Measurements from ENCODE around the gene BABAM2.
"Not testable (repeated sequence)": the region's sequence is repeated elsewhere in the genome, so short reads cannot be mapped to it uniquely, and the experiment has no call there.

The BABAM2 gene

DNA sequence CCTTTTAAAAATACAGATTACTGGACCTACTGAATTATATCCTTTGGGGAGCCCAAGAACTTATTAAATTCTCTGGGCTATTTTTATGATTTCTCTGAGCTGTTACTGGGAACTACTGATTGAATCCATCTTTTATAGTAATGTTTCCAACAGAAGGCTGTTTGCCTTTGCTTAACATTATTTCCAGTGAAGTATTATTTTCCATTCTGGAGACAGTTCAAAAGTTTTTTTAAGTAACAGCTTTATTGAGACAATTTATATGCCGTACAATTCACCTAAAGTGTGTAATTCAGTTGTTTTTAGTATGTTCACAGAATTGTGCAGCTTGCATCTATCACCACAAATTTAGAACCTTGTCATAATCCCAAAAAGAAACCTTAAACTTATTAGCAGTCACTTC lies 100.6 kb downstream of the BABAM2 start:
- DNase-seq, result no peak
- in situ Hi-C loops (cut with HindIII; ENCODE audit: low pct_ligation_motif_present, low pct_unique_long_range_greater_than_20kb, low sequenced_read_pairs), result no loop called here

DNA sequence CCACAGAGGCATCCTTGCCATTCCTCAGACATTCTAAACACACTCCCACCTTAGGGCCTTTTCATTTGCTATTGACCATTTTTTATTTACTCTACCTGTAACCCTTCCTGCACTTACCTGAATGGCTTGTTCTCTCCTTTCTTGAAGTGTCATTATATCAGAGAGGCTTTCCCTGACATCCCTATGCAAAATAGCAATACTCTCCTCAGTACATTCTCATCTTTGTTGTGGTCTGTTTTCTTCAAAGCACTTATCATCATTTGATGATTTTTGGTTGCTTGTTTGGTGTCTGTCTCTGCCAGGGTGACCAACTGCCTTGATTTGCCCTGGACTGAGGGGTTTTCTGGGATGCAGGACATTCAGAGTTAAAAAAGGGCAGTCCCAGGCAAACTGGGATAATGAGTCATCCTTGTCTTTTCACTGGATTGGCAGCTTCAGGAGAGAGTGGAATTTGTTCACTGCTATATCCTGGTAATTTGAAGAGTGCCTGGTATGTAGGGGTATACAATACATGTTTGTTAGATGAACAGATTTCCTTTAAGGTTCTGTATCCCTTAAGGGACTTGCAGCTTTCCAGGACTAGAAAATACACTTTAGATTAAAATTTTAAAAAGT lies 102.4 kb downstream of the BABAM2 start:
- DNase-seq, result peak; percentile 75
- in situ Hi-C loops (cut with HindIII; ENCODE audit: low pct_ligation_motif_present, low pct_unique_long_range_greater_than_20kb, low sequenced_read_pairs), result no loop called here

DNA sequence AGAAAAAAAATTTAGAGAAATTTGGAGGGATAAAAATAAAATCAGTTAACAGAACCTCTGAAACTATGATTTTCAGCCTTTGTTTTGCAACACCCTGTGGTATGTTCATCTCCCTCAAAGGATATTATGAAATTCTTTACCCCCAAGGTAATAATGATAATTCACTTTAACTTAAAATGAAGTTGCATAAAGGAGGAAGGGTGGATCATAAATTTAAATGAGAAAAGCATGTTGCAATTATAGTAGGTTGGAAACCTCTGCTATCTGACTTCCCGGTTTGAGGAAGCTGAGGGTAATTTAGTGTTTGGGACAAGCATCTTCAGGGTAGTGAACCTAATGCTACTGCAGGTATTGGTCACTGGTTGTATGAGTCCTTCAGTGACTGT lies 102.9 kb downstream of the BABAM2 start:
- in situ Hi-C loops (cut with HindIII; ENCODE audit: low pct_ligation_motif_present, low pct_unique_long_range_greater_than_20kb, low sequenced_read_pairs), result no loop called here
- no peak for DNase-seq

DNA sequence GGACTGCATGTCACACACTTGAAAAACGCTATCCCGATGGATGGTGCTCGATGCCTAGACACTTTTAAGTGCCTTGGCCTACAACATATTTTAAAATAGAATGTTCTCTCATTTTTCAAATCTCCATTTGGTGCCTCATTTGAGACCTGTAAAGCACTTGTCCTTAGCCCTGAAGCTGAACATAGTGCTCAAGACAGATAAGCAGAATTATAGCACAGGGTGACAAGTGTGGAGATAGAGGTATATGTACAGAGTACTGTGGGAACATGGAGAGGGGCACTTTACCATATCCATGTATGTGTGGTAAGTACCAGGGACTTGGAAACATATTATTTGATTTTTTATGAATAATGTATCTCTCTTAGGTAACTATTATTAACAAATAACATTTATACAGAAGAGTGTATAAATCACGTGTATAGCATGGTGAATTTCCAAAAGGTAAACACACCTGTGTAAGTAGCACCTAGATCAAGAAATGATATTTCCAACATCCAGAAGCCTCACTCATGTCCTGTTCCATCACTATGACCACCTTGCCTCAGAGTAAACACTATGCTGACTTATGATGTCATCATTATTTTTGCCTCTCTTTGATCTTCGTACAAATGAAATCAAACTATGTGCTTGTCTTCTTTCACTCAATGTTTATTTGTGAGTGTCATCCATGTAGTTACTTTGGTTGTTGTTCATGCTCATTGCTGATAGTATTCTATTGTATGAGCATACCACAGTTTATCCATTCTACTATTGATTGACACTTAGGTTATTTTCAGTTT lies 103.6 kb downstream of the BABAM2 start:
- in situ Hi-C loops (cut with HindIII; ENCODE audit: low pct_ligation_motif_present, low pct_unique_long_range_greater_than_20kb, low sequenced_read_pairs), result no loop called here
- no peak for DNase-seq

DNA sequence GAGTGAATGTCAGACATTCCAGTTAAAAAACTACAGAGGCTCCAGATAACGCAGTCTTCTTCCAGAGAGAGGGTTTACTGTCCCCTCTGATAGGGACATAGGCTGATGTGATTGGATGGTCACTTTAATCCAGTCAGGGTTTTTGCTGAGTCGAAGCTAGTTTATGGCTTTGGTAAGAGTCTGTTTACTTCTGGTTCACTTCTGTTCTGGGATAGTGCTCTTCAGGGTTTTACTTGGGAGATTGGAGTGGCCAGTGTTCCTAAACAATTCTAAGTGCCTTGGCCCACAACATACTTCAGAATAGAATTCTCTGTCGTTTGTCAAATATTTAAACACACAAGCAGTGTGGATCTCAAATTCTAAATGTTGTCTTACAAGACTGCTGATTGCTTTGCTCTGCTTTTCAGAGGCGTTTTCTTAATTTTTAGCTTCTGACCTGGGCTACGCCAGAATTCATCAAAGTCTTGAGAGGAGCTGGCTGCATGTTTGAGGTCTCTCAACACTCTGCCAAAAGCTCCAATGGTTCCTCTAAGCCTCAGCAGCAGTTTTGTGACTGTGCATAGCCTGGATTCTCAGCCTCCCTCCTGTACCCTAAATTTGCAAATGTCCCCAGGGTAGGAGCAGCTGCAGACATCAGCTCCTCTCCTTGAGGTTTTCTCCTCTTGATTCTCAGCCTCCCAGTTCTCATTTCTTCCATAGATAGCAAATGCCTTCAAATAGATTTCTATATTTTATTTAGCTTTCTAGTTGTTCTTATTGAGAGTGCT lies 105.8 kb downstream of the BABAM2 start:
- DNase-seq, result no peak
- in situ Hi-C loops (cut with HindIII; ENCODE audit: low pct_ligation_motif_present, low pct_unique_long_range_greater_than_20kb, low sequenced_read_pairs), result no loop called here

DNA sequence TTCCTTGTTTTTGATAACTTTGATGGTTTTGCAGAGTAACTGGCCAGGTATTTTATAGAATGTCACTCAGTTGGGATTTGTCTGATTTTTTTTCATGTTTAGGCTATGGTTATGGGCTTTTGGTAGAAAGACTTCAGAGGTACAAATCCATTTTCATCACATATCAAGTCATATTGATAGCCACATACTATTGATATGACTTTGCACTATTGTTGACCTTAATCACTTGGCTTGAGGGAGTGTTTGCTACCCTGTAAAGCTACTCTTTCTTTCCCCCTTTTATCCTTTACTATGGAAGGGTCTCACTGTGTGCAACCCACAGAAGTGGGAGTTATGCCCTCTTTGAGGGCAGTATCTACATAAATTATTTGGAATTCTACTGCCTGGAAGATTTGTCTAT lies 109.8 kb downstream of the BABAM2 start:
- in situ Hi-C loops (cut with HindIII; ENCODE audit: low pct_ligation_motif_present, low pct_unique_long_range_greater_than_20kb, low sequenced_read_pairs), result no loop called here
- DNase-seq, result no peak

DNA sequence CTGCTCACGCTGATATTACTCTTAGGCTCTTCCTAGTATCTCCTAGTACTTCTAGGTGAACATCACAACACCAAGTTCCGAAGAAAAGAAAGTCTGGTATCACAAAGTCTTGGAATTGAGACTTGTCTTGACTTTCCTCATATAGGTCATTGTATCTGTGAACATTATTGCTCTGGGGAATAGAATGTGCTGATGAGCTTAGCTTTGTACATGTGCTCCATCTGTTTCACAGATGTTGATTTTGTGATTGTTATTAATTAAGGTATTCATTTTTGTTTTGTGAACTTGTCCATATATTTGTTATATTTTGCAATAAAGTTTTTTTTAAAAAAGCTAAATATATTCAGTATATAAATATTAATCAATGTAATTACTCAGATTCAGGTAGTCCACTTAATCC lies 111.7 kb downstream of the BABAM2 start:
- in situ Hi-C loops (cut with HindIII; ENCODE audit: low pct_ligation_motif_present, low pct_unique_long_range_greater_than_20kb, low sequenced_read_pairs), result no loop called here
- DNase-seq, result no peak

DNA sequence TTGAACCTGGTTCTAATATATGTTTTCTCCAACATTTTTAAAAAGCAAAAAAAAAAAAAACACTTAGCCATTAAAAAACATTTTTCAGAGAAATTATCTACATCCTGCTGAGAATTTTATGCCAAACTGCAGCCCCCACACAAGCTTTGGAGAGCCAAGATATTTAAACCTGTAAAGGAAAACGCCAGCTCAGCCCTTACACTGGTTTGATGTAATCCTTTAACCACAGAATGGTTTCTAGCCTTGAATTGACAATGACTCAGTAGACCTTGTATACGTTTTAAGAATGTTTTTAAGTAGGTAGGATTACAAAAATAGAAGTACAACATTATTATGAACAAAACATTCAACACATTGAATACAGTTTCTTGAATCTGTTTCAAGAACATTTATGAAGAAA lies 113.6 kb downstream of the BABAM2 start:
- DNase-seq, result peak; percentile 65
- in situ Hi-C loops (cut with HindIII; ENCODE audit: low pct_ligation_motif_present, low pct_unique_long_range_greater_than_20kb, low sequenced_read_pairs), result no loop called here

DNA sequence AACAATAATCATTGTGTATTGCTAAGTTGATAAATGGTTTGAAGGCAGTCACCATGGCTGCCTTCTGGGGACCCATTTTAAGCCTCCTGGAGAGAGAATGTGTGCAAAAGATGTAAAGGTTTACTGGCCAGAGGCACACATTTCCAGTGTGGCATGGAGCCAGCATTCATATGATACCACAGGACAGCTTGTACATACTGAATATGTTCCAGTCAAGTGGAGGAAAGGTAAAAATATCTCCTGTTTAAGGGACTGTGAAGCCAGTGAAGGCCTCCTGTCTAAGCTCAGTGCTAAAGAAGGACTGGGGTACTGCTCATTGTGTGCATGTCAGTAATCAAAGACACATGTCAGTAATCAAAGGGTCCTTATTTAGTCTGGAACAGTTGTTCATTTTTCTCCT lies 119.2 kb downstream of the BABAM2 start:
- peak; percentile 23 for DNase-seq
- in situ Hi-C loops (cut with HindIII; ENCODE audit: low pct_ligation_motif_present, low pct_unique_long_range_greater_than_20kb, low sequenced_read_pairs), result no loop called here

DNA sequence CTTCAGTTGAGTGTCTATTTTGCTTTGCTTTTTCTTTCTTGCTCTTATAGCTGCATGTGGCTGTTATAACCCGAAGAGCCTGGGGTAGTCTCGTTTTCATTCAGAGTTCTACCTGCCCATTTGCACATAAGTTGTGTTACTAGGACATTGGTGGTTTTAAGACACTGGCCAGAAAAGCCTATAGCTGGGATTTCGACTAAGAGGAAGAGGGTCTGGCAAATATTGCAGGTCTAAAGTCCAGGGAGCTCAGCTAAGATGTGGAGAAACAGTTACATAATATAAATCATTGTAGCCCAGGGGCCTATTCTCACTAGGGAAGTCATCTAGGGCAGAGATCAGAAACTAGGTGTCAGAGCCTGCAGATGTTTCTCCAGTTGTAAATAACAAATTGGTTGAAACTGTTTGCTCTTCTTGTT lies 120.8 kb downstream of the BABAM2 start:
- DNase-seq, result no peak
- in situ Hi-C loops (cut with HindIII; ENCODE audit: low pct_ligation_motif_present, low pct_unique_long_range_greater_than_20kb, low sequenced_read_pairs), result no loop called here

DNA sequence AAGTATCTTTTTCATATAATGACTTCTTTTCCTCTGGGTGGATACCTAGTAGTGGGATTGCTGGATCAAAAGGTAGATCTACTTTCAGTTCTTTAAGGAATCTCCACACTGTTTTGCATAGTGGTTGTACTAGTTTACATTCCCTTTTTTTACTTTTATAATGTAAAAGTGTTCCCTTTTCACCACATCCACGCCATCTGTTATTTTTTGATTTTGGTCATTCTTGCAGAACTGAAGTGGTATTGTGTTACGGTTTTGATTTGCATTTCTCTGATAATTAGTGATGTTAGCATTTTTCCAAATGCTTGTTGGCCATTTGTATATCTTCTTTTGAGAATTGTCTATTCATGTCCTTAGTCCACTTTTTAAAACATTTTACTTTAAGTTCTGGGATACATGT lies 127.9 kb downstream of the BABAM2 start:
- DNase-seq; in situ Hi-C loops (cut with HindIII; ENCODE audit: low pct_ligation_motif_present, low pct_unique_long_range_greater_than_20kb, low sequenced_read_pairs): not testable (repeated sequence)

DNA sequence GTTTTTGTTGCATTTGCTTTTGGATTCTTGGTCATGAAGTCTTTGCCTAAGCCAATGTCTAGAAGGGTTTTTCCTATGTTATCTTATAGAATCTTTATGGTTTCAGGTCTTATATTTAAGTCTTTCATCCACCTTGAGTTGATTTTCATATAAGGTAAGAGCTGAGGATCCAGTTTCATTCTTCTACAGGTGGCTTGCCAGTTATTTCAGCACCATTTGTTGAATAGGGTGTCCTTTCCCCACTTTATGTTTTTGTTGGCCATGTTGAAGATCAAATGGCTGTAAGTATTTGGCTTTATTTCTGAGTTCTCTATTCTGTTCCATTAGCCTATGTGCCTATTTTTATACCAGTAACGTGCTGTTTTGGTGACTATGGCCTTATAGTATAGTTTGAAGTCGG lies 129.0 kb downstream of the BABAM2 start:
- in situ Hi-C loops (cut with HindIII; ENCODE audit: low pct_ligation_motif_present, low pct_unique_long_range_greater_than_20kb, low sequenced_read_pairs), result not testable (repeated sequence)

DNA sequence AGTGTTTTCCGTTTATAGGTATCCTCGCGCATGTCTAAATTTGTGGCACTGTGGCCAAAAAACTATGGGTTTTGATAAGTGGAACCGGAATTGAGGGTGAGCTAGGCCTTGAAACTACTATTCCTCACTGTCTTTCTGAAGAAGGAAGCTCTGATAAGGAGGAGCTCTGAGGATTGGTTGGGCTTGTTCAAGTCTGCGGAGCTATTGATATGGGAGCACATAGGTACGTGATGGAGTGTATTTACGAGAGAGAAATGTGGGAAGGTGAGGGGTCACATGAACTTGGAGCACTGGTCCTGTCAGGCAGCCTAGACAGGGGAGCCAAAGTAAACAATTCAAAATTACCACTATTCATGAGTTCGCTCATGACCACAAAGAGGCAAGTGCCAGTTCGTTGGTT lies 131.4 kb downstream of the BABAM2 start:
- DNase-seq, result no peak
- in situ Hi-C loops (cut with HindIII; ENCODE audit: low pct_ligation_motif_present, low pct_unique_long_range_greater_than_20kb, low sequenced_read_pairs), result no loop called here

More for the DNA sequence above, 129.0 kb downstream of the BABAM2 start:
- not testable (repeated sequence) for DNase-seq

DNA sequence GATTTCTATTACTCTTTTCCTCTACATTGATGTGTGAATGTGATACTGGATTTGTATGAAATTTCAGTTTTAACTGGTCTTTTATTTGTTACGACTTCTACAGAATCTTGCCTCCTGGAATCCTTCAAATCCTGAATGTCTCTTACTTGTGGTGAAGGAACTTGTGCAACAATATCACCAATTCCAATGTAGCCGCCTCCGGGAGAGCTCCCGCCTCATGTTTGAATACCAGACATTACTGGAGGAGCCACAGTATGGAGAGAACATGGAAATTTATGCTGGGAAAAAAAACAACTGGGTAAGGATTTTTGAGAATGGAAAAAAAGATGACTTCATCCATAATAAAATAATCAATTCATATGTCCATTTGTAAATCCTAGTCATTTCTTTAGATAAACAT lies 134.6 kb downstream of the BABAM2 start:
- in situ Hi-C loops (cut with HindIII; ENCODE audit: low pct_ligation_motif_present, low pct_unique_long_range_greater_than_20kb, low sequenced_read_pairs), result no loop called here
- DNase-seq, result no peak

DNA sequence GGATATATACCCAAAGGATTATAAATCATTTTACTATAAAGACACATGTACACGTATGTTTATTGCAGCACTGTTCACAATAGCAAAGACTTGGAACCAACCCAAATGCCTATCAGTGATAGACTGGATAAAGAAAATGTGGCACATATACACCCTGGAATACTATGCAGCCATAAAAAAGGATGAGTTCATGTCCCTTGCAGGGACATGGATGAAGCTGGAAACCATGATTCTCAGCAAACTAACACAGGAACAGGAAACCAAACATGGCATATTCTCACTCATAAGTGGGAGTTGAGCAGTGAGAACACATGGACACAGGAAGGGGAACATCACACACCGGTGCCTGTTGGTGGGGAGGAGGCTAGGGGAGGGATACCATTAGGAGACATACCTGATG lies 135.7 kb downstream of the BABAM2 start:
- DNase-seq; in situ Hi-C loops (cut with HindIII; ENCODE audit: low pct_ligation_motif_present, low pct_unique_long_range_greater_than_20kb, low sequenced_read_pairs): not testable (repeated sequence)

DNA sequence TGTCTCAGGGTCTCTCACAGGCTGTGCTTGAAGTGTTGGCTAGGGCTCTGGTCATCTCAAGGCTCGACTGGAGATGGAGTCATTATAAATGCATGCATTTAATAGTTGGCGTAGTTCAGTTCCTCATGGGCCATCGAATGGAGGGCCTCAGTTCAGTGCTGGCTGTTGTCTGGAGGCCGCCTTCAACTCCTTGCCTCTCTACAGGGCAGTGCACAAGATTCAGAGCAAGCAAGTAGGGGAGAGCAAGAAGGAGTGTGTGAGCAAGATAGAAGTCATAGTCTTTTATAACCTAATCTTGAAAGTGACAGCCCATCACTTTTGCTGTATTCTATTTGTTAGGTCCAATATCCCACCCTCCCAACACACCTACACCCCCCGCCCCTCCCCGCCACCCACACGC lies 137.5 kb downstream of the BABAM2 start:
- no peak for DNase-seq

DNA sequence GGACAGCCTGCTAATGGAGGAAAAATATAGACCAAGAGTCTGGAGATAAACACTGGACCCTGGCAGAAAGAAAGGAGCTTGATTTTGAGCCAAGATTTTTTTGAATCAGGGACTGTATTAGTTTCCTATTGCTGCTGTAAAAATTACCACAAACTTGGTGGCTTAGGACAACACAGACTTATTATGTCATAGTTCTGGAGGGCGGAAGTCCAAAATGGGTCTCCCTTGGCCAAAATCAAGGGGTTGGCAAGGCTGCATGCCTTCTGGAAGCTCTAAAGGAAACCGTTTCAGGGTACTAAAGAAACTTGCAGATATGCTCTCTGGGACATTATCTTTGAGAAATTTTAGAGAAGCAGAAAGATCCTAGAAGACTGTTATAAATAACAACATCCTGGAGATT lies 140.1 kb downstream of the BABAM2 start:
- DNase-seq, result no peak
- in situ Hi-C loops (cut with HindIII; ENCODE audit: low pct_ligation_motif_present, low pct_unique_long_range_greater_than_20kb, low sequenced_read_pairs), result no loop called here

More for the DNA sequence above, 137.5 kb downstream of the BABAM2 start:
- in situ Hi-C loops (cut with HindIII; ENCODE audit: low pct_ligation_motif_present, low pct_unique_long_range_greater_than_20kb, low sequenced_read_pairs), result no loop called here

DNA sequence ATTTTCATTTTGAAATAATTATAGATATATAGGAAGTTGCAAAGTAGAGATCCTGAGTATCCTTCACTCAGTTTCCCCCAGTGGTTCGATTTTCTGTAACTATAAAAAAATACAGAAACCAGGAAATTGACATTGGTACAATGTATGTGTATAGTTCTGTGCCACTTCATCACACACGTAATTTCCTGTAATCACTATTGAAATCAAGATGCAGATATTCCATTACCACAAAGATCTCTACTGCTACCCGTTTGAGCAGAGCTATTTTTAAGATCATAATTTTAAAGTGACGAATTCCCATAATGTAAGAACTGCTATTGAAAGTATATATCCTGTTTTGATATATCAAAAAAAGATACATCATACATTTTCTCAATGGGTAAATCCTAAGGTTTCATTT lies 142.3 kb downstream of the BABAM2 start:
- in situ Hi-C loops (cut with HindIII; ENCODE audit: low pct_ligation_motif_present, low pct_unique_long_range_greater_than_20kb, low sequenced_read_pairs), result no loop called here
- no peak for DNase-seq

DNA sequence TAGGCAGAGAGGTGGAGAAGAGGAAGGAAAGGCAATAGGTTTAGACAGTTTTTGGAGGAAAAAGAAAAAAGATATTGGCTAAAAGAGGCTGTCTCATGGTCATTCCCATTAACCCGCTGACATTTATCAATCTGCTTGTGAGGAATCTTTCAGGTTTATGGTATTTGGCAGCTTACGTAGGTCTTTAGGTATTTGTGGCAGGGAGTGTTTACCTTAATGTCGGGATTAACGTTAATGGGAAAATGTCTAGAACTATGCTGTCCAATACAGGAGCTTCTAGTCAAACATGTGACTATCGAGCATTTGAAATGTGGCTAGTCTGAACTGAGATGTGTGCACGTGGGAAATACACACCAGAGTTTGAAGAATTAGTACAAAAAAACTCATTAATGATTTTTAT lies 144.2 kb downstream of the BABAM2 start:
- in situ Hi-C loops (cut with HindIII; ENCODE audit: low pct_ligation_motif_present, low pct_unique_long_range_greater_than_20kb, low sequenced_read_pairs), result no loop called here

More for the DNA sequence above, 144.2 kb downstream of the BABAM2 start:
- DNase-seq, result no peak

Measured in ACHN (cell line).